ENCODE measurements around the gene SH3TC1.
A peak's percentile ranks its signal among the peaks of the same experiment; 100 is the strongest.

Gene SH3TC1

GRCh38 chr4:8230033-8230432 lies 30.9 kb downstream of the SH3TC1 start:
- no peak for DNase-seq

DNA sequence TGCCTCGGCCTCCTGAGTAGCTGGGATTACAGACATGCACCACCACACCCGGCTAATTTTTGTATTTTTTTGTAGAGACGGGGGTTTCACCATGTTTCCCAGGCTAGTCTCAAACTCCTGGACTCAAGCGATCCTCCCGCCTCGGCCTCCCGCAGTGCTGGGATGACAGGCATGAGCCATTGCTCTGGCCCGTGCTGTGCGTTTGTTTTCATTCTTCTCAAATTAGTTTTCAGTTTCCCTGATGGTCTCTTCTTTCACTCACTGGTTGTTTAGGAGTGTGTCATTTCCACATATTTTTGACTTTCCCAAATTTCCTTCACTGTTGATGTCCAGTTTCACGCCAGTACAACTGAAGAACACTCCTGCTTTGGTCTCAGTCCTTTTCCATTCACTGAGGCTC lies 31.8 kb downstream of the SH3TC1 start:
- DNase-seq = no peak

DNA sequence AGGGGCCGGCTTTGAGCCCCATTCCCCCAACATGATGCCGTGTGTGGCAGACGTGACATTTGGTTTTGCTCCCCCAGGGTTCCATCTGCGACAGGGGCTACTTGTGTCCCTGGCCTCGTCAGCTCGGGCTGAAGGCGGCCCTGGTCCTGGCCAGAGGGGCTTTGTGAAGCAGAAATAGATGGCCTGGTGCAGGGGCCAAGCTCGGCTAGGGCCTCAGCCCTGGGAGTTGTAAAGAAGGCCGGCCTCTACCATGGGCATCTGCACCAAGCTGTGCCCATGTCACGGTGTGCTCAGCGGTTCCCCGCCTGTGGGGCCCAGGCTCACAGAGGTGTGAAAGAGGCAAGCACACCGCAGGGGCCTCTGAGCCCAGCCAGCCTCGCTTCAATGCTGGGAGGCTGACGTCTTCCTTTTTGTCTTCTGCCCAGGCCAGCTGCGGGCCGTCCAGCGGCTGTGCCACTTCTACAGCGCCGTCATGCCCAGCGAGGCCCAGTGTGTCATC lies 32.5 kb downstream of the SH3TC1 start:
- no peak for DNase-seq

DNA sequence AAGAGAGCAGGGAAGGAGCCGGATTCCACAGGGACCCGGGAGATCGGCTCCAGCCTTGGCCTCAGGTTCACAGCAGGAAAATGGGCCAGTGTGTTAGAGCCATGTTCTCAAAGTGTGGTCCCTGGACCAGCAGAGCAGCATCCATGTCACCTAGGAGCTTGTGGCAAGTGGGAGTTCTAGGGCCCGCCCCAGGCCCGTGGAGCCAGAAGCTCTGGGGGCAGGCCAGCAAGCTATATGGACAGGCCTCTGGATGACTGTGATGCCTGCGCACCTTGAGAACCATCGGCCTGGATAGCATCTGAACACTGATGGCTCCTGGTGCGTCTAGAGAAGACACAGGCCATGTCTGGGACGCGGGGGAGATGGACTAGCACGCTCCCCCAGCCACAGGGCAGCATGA lies 33.7 kb downstream of the SH3TC1 start:
- no peak for DNase-seq

GRCh38 chr4:8233672-8234484 lies 34.8 kb downstream of the SH3TC1 start:
- DNase-seq = no peak

GRCh38 chr4:8234715-8235114 lies 35.6 kb downstream of the SH3TC1 start:
- DNase-seq = no peak

- no peak for DNase-seq
These were observed 36.1 kb downstream of the SH3TC1 start for GRCh38 chr4:8235224-8235623.

DNA sequence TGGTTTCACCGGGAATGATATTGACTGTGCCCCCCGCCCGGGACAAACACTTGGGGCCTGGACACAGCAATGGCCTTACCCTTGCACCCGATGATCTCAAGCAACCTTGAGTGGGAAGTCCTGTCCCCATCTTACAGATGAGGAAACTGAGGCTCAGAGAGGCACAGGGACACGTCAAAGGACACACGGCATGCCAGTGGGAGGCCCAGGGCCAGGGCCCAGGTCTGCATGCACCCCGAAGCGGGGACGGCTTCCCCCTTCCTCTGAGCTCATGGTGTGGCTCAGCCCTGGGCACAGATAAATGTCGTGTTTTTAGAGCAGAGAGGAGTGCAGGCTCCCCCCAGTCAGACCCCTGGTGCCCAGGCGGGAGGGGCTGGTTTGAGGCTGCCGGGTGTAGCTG lies 36.6 kb downstream of the SH3TC1 start:
- DNase-seq = no peak

- no peak for DNase-seq
These were observed 37.2 kb downstream of the SH3TC1 start for GRCh38 chr4:8236106-8236919.

GRCh38 chr4:8236920-8237195 lies 37.8 kb downstream of the SH3TC1 start:
- DNase-seq = no peak

GRCh38 chr4:8237256-8237989 lies 38.3 kb downstream of the SH3TC1 start:
- no peak for DNase-seq

DNA sequence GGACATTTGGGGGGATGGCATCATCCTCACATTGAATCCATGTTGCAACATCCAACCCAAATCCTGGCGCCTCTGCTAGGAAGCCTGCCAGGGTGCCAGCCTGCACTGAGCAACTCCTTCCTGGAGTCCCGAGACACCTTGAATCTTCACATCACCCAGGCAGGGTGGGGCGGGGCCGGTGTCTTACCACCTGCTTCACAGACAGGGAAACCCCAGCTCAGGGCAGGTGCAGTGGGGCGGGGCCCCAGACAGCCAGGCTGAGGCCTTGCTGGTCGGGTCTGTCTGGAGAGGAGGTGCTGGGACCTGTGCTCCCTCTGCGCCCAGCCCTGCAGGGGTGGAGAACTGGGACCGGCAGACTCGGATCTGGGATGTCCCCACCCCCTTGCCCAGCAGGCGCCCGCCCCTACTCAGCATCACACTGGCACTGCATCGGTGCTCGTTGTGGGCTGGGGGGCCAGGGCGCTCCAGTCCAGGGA lies 39.0 kb downstream of the SH3TC1 start:
- DNase-seq = no peak

DNA sequence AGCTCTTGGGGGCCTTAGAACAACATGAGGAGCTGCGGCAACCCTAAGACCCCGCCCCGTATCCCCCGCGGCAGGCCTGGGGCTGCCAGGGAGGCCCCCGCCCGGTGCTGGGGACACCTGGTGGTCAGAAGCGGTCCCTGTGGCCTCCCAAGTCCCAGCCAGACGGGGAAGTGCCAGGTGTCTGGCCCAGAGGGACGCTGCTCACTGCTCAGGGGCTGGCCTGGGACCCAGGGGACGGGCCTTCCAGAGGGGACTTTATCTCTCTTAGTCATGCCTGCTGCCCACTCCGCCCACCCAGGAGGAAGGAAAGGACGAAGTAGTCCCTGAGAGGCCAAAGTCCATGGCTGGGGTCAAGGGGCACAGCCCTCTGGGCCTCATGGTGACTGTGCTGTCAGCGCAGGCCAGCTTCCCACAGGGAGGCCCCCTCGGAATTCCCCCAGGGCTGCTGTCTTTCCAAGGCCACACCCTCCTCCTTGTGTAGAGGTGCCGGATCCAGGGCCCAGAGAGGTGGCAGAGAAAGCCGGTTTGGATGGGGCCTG lies 39.5 kb downstream of the SH3TC1 start:
- DNase-seq = no peak

GRCh38 chr4:8239226-8239625 lies 40.1 kb downstream of the SH3TC1 start:
- no peak for DNase-seq

DNA sequence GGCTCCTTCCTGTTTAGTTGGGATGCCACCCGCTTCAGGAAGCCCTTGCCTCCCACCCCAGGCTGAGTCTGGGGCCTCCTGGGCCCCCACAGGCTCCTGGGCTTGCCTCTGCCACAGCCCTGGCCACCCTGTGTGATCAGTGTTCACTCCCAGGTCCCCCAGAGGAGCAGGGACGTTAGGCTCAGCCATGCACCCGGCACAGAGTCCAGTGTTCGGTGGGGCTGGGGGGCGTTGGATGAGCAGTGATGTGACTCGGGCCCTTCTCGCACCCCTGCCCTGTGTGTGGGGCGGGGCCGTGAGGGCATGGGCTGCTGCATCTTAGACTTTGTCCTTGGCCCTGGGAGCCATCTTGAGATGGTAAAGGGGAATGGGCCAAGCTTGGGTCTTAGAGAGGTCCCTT lies 40.6 kb downstream of the SH3TC1 start:
- DNase-seq = no peak

GRCh38 chr4:8240211-8241041 lies 41.3 kb downstream of the SH3TC1 start:
- no peak for DNase-seq

DNA sequence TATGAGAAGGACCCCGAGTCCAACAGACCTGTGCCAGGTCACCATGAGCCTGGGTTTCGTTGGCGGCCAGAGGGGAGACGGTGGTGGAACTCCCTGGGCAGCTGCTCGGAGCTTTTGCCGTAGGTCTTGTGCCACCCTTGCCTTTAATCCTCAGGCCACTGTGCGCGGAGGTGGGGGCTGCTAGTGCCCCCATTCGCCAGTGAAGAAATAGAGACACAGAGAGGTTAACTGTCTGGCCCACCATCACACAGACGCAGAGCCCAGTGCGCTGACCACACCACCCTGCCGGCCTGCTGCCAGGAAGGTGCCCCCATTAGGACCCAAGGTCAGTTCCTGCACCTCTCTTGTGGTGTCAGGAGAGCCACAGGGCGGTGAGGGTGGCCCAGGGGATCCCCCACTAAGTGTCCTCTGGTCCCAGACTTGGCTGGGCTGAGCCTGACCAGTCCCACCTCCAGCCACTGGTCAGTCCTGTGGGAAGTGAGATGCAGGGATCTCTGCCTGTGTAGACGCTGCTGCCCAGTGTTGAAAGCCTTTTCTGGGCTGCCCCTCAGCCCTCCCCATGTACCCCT lies 42.2 kb downstream of the SH3TC1 start:
- no peak for DNase-seq

GRCh38 chr4:8241895-8242696 lies 43.0 kb downstream of the SH3TC1 start:
- peak; percentile 80 for DNase-seq

- DNase-seq = no peak
These were observed 43.9 kb downstream of the SH3TC1 start for GRCh38 chr4:8242782-8243560.

All from right kidney (tissue), 1 donor.